ENCODE measurements around the gene MVK.

DNA sequence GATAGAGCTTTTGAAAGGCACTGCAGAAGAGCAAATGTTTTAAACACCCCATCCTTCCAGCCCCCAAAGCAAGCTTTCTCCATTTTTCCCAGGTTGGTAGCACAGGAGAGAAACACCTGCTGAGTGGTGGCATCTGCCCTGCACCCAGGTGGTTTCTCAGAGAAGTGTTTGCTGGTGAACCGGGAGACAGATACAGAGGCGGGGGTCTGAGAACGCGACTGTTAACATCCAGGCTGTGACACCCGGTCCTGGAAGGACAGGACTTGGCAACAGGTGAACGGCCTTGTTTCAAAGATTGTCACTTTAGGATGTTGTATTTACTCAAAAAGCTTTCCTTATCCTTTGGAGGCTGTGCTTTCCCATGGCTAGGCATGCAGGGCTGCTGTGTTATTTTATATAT is 18.8 kb upstream of the MVK start:
- TF ChIP-seq HNF4A (conservative IDR thresholded peaks at IDR 0.05), result no peak
- TF ChIP-seq RXRA (IDR thresholded peaks at IDR 0.05), result no peak
- no peak for TF ChIP-seq CTCF (IDR thresholded peaks at IDR 0.05; ENCODE audit: low read depth, low read length, missing input control)
- TF ChIP-seq, protein P1, sequence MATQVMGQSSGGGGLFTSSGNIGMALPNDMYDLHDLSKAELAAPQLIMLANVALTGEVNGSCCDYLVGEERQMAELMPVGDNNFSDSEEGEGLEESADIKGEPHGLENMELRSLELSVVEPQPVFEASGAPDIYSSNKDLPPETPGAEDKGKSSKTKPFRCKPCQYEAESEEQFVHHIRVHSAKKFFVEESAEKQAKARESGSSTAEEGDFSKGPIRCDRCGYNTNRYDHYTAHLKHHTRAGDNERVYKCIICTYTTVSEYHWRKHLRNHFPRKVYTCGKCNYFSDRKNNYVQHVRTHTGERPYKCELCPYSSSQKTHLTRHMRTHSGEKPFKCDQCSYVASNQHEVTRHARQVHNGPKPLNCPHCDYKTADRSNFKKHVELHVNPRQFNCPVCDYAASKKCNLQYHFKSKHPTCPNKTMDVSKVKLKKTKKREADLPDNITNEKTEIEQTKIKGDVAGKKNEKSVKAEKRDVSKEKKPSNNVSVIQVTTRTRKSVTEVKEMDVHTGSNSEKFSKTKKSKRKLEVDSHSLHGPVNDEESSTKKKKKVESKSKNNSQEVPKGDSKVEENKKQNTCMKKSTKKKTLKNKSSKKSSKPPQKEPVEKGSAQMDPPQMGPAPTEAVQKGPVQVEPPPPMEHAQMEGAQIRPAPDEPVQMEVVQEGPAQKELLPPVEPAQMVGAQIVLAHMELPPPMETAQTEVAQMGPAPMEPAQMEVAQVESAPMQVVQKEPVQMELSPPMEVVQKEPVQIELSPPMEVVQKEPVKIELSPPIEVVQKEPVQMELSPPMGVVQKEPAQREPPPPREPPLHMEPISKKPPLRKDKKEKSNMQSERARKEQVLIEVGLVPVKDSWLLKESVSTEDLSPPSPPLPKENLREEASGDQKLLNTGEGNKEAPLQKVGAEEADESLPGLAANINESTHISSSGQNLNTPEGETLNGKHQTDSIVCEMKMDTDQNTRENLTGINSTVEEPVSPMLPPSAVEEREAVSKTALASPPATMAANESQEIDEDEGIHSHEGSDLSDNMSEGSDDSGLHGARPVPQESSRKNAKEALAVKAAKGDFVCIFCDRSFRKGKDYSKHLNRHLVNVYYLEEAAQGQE (IDR thresholded peaks at IDR 0.05), result no peak
- no peak for TF ChIP-seq FOXA2 (IDR thresholded peaks at IDR 0.05)
- TF ChIP-seq GABPA (IDR thresholded peaks at IDR 0.05 in 1 of 2, conservative IDR thresholded peaks at IDR 0.05 in 1 of 2), result no peak
- no peak for TF ChIP-seq FOXA1 (IDR thresholded peaks at IDR 0.05)
- TF ChIP-seq MAX (IDR thresholded peaks at IDR 0.05), result no peak
- TF ChIP-seq YY1 (IDR thresholded peaks at IDR 0.05), result no peak

Measured in liver (tissue), 3 donors.